H1 (cell line): Measurements from ENCODE around the gene CAMK1.

Source experiments
- CREB1 ChIP-seq: IDR thresholded peaks from 2 replicates; pipeline ENCODE4 v1.6.1; 2012; ENCODE audit warnings: inconsistent platforms
- EGR1 ChIP-seq: IDR thresholded peaks from 2 replicates; pipeline ENCODE4 v1.6.1; 2011; ENCODE audit warnings: low read depth, low read length, borderline replicate concordance
- EP300 ChIP-seq, 2 experiments: IDR thresholded peaks; 1 replicate in 1 of 2; 2 replicates in 1 of 2; pipeline ENCODE4 v1.6.1; 2011 to 2012; ENCODE audit warnings: low read depth in 2 of 2, low read length in 2 of 2, mild to moderate bottlenecking in 2 of 2, borderline replicate concordance in 1 of 2, inconsistent platforms in 1 of 2, moderate library complexity in 1 of 2
- GTF2F1 ChIP-seq: IDR thresholded peaks from 2 replicates; pipeline ENCODE4 v1.6.1; 2012; ENCODE audit warnings: low read depth, low read length, improper control_type of control experiment, borderline replicate concordance
- JUND ChIP-seq: IDR thresholded peaks from 2 replicates; pipeline ENCODE4 v1.6.1; 2011; ENCODE audit warnings: mild to moderate bottlenecking, improper control_type of control experiment, low read length
- KDM1A ChIP-seq: fragments of 200-600, 300-600 bp; sonication (generic); IDR thresholded peaks from 2 replicates; pipeline ENCODE4 v1.7.1; 2016; ENCODE audit warnings: mild to moderate bottlenecking, low read length, borderline replicate concordance
- POLR2A ChIP-seq, 2 experiments: IDR thresholded peaks; 1 replicate in 1 of 2; 2 replicates in 1 of 2; pipeline ENCODE4 v1.6.1; 2011; ENCODE audit warnings: low read depth in 2 of 2, low read length in 2 of 2, mild to moderate bottlenecking in 2 of 2; ENCODE audit errors: control extremely low read depth in 1 of 2
- POLR2AphosphoS5 ChIP-seq: IDR thresholded peaks from 2 replicates; pipeline ENCODE4 v1.6.1; 2011; ENCODE audit warnings: low read depth, low read length
- RAD21 ChIP-seq, 2 experiments: IDR thresholded peaks in 1 of 2; conservative IDR thresholded peaks in 1 of 2; 2 replicates each; pipeline ENCODE4 v1.6.1; 2011; ENCODE audit warnings: low read depth in 2 of 2, low read length in 2 of 2, improper control_type of control experiment in 1 of 2, inconsistent platforms in 1 of 2, mild to moderate bottlenecking in 1 of 2, moderate library complexity in 1 of 2
- SUZ12 ChIP-seq: fragments of 200-600 bp; sonication (generic); IDR thresholded peaks from 2 replicates; pipeline ENCODE4 v1.6.1; 2012; ENCODE audit warnings: mild to moderate bottlenecking, inconsistent platforms, low read length, moderate library complexity, mixed read lengths
- TAF1 ChIP-seq: IDR thresholded peaks from 2 replicates; pipeline ENCODE4 v1.6.1; 2011; ENCODE audit warnings: mild to moderate bottlenecking, low read depth, low read length
- ZNF274 ChIP-seq: IDR thresholded peaks from 2 replicates; pipeline ENCODE4 v1.7.0; 2012; ENCODE audit warnings: low read length, borderline replicate concordance; ENCODE audit errors: extremely low read depth
- TF ChIP-seq, protein P1 (sequence below), 3 experiments: IDR thresholded peaks; 1 replicate in 2 of 3; 2 replicates in 1 of 3; pipeline versions ENCODE4 v1.5.1 to v1.6.1; 2011; ENCODE audit warnings: low read length in 3 of 3, mild to moderate bottlenecking in 3 of 3, inconsistent platforms in 2 of 3, low read depth in 1 of 3, moderate library complexity in 1 of 3; ENCODE audit not compliant: insufficient read depth in 1 of 3; ENCODE audit errors: control extremely low read depth in 1 of 3

DNA sequence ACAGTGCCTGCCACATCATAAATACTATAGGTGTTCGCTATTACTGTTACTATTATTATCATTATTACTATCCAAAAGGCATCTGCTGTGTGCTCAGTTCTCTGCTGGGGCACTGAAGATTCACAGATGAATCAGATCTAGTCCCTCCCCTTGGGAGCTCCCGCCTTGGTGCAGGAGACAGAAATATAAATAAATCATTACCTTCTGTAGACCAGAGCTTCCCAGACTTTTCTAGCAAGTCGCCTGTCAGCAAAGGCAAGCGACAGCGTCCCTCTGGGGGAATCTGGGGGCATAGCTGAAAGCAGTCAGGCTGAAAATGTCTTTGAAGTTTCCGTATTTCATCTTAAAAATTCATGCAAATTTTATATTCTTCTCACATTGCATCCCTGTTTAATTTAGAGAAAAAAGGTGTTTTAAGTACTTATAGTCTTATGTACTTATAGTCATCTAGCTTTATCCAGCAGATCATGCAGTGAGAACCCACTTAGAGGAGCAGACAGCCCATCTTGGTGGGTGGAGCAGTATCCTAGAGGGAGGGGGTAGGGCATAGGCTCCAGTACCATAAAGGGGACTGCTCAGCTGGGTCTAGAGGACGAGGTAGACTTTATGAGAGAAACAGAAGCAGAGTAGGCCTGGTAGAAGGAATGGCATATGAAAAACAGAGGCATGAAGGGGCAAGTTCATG is 48.6 kb downstream of the CAMK1 start:
- TF ChIP-seq ZNF274 (no peak), CREB1 (no peak), RAD21 (IDR thresholded peaks at IDR 0.05 in 1 of 2, conservative IDR thresholded peaks at IDR 0.05 in 1 of 2; ENCODE audit: low read depth in 2 of 2, low read length in 2 of 2) (no peak), GTF2F1 (no peak), EP300 (IDR thresholded peaks at IDR 0.05; ENCODE audit: borderline replicate concordance in 1 of 2, low read depth in 2 of 2, low read length in 2 of 2) (no peak), POLR2AphosphoS5 (no peak), JUND (no peak), KDM1A (no peak), EGR1 (no peak), SUZ12 (no peak), TAF1 (no peak), POLR2A (IDR thresholded peaks at IDR 0.05; ENCODE audit: control extremely low read depth in 1 of 2, low read depth in 2 of 2, low read length in 2 of 2) (no peak)
- TF ChIP-seq, protein P1, sequence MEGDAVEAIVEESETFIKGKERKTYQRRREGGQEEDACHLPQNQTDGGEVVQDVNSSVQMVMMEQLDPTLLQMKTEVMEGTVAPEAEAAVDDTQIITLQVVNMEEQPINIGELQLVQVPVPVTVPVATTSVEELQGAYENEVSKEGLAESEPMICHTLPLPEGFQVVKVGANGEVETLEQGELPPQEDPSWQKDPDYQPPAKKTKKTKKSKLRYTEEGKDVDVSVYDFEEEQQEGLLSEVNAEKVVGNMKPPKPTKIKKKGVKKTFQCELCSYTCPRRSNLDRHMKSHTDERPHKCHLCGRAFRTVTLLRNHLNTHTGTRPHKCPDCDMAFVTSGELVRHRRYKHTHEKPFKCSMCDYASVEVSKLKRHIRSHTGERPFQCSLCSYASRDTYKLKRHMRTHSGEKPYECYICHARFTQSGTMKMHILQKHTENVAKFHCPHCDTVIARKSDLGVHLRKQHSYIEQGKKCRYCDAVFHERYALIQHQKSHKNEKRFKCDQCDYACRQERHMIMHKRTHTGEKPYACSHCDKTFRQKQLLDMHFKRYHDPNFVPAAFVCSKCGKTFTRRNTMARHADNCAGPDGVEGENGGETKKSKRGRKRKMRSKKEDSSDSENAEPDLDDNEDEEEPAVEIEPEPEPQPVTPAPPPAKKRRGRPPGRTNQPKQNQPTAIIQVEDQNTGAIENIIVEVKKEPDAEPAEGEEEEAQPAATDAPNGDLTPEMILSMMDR (IDR thresholded peaks at IDR 0.05; ENCODE audit: control extremely low read depth in 1 of 3, insufficient read depth in 1 of 3, low read depth in 1 of 3, low read length in 3 of 3), result no peak
